Neural cell (in vitro differentiated cells): ENCODE results near the gene LPCAT1. TPM values are rescaled to one million over a fixed set of nuclear protein-coding genes. Genes with fewer than 3 reads are reported as not detected.

Experiments used
- H2AFZ ChIP-seq: fragments of 200-600, 300-800 bp; sonication (generic), shearing (Covaris generic); 2 replicates; pipeline ENCODE4 v1.6.0; 2014; ENCODE audit warnings: low read depth, mild to moderate bottlenecking, antibody characterized with exemption, low read length, moderate library complexity
- H3F3A ChIP-seq: fragments of 200-600 bp; shearing (Covaris generic); 2 replicates; pipeline ENCODE4 v1.6.1; 2016; ENCODE audit warnings: mild to moderate bottlenecking, moderate library complexity, mixed read lengths, antibody characterized with exemption, low read length; ENCODE audit not compliant: insufficient read depth, poor library complexity, severe bottlenecking
- H3K27ac ChIP-seq: fragments of 200-600, 300-800 bp; sonication (generic), shearing (Covaris generic); 2 replicates; pipeline ENCODE4 v1.5.1; 2014; ENCODE audit warnings: mild to moderate bottlenecking, low read length, moderate library complexity
- H3K27me3 ChIP-seq: fragments of 300-800, 200-600 bp; sonication (generic), shearing (Covaris generic); 2 replicates; pipeline ENCODE4 v1.6.0; 2014; ENCODE audit warnings: mild to moderate bottlenecking, low read depth, low read length, moderate library complexity; ENCODE audit not compliant: insufficient read depth
- H3K36me3 ChIP-seq: fragments of 300-800, 200-600 bp; sonication (generic), shearing (Covaris generic); 2 replicates; pipeline ENCODE4 v1.5.1; 2014; ENCODE audit warnings: mild to moderate bottlenecking, antibody characterized with exemption, low read length, moderate library complexity; ENCODE audit not compliant: insufficient read depth
- H3K4me2 ChIP-seq: fragments of 300-800, 200-600 bp; sonication (generic), shearing (Covaris generic); 2 replicates; pipeline ENCODE4 v1.6.0; 2014; ENCODE audit warnings: mild to moderate bottlenecking, low read length
- H3K4me3 ChIP-seq: fragments of 300-800, 200-600 bp; sonication (generic), shearing (Covaris generic); 2 replicates; pipeline ENCODE4 v1.5.1; 2014; ENCODE audit warnings: mild to moderate bottlenecking, low read length, moderate library complexity
- H3K79me2 ChIP-seq: fragments of 200-600 bp; shearing (Covaris generic); replicated peaks from 2 replicates; pipeline ENCODE4 v1.6.0; 2014; ENCODE audit warnings: mild to moderate bottlenecking, low read length, moderate library complexity; ENCODE audit not compliant: insufficient read depth
- H3K9ac ChIP-seq: fragments of 300-800, 200-600 bp; sonication (generic), shearing (Covaris generic); 2 replicates; pipeline ENCODE4 v1.6.1; 2016; ENCODE audit warnings: mild to moderate bottlenecking, low read length, mixed read lengths
- H3K9me2 ChIP-seq: fragments of 200-600 bp; shearing (Covaris generic); 2 replicates; pipeline ENCODE4 v1.6.1; 2016; ENCODE audit warnings: mild to moderate bottlenecking, low read length, mixed read lengths; ENCODE audit not compliant: insufficient read depth
- H3K9me3 ChIP-seq: fragments of 200-600, 300-800 bp; sonication (generic), shearing (Covaris generic); 2 replicates; pipeline ENCODE4 v1.6.1; 2016; ENCODE audit warnings: mild to moderate bottlenecking, mixed run types, low read length, moderate library complexity, mixed read lengths
- H4K20me1 ChIP-seq: fragments of 200-600 bp; shearing (Covaris generic); 2 replicates; pipeline ENCODE4 v1.6.1; 2016; ENCODE audit warnings: mild to moderate bottlenecking, mixed run types; ENCODE audit not compliant: insufficient read depth
- CTCF ChIP-seq: fragments of 450-650 bp; IDR thresholded peaks from 2 replicates; pipeline ENCODE4 v1.5.1; 2014; ENCODE audit warnings: antibody characterized with exemption, mild to moderate bottlenecking, moderate library complexity; ENCODE audit not compliant: poor library complexity, severe bottlenecking
- EP300 ChIP-seq: fragments of 450-650 bp; conservative IDR thresholded peaks from 2 replicates; pipeline ENCODE4 v1.6.1; 2014; ENCODE audit warnings: antibody characterized with exemption, mild to moderate bottlenecking, moderate library complexity; ENCODE audit not compliant: poor library complexity, severe bottlenecking
- EZH2 ChIP-seq: fragments of 200-600, 300-800 bp; shearing (Covaris generic), sonication (generic); IDR thresholded peaks from 2 replicates; pipeline ENCODE4 v1.6.1; 2014; ENCODE audit warnings: antibody characterized with exemption, low read length, borderline replicate concordance, mild to moderate bottlenecking; ENCODE audit not compliant: insufficient read depth, poor library complexity, severe bottlenecking
- MXI1 ChIP-seq: fragments of 450-650 bp; conservative IDR thresholded peaks from 2 replicates; pipeline ENCODE4 v1.6.1; 2014; ENCODE audit warnings: antibody characterized with exemption, mild to moderate bottlenecking; ENCODE audit not compliant: poor library complexity, severe bottlenecking
- POLR2AphosphoS5 ChIP-seq: IDR thresholded peaks from 2 replicates; pipeline ENCODE4 v1.6.1; 2012
- RAD21 ChIP-seq: fragments of 450-650 bp; conservative IDR thresholded peaks from 2 replicates; pipeline ENCODE4 v1.6.1; 2014; ENCODE audit warnings: antibody characterized with exemption, mild to moderate bottlenecking, moderate library complexity
- SMC3 ChIP-seq: fragments of 450-650 bp; conservative IDR thresholded peaks from 2 replicates; pipeline ENCODE4 v1.6.1; 2014; ENCODE audit warnings: antibody characterized with exemption, mild to moderate bottlenecking, moderate library complexity; ENCODE audit not compliant: poor library complexity
- TAF1 ChIP-seq: IDR thresholded peaks from 2 replicates; pipeline ENCODE4 v1.6.1; 2012; ENCODE audit warnings: low read depth
- polyA plus RNA-seq: library from polyadenylated mRNA; depleted of rRNA; stranded (reverse); fragments of >200 nt; gene quantifications from 2 replicates; pipeline ENCODE4 v1.2.3, GENCODE V29; 2014
- TF ChIP-seq, protein P1 (sequence below): IDR thresholded peaks from 2 replicates; pipeline ENCODE4 v1.6.1; 2012; ENCODE audit warnings: borderline replicate concordance

LPCAT1 gene
- polyA plus RNA-seq, 1 donor from 2014 or later = 61.8 TPM

DNA sequence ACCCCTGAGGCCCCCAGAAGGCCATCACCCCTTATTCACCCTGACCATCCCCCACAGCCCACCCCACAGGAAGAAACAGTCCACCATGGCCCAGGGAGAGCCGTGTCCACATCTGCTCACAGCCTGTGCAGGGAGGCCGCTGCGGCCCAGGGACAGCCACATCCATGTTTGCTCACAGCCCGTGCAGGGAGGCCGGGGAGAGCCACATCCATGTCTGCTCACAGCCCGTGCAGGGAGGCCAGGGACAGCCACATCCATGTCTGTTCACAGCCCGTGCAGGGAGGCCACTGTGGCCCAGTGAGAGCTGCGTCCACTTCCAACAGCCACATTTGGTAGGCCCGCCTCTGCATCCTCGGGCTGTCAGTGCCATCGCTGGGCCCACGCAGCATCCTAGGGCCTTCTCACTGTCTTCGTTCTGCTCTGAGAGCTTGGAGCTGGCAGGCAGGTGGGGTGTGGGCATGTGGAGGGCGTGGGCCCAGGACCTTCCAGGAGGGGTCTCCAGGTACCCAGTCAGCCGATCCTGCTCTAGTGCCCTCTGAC, 38.1 kb downstream of the LPCAT1 start:
- Histone ChIP-seq H3K9ac (no peak overlapping the region), H3K27ac (no peak overlapping the region), H2AFZ (no peak overlapping the region), H3K36me3 (no peaks in the 10 kb centered on the region), H3K9me3 (no peaks in the 10 kb centered on the region), H3F3A (no peaks in the 10 kb centered on the region), H3K4me3 (no peak overlapping the region), H3K4me2 (no peak overlapping the region), H4K20me1 (no peaks in the 10 kb centered on the region), H3K9me2 (no peaks in the 10 kb centered on the region), H3K79me2 (no peaks in the 10 kb centered on the region), H3K27me3 (no peaks in the 10 kb centered on the region)
- TF ChIP-seq TAF1 (no peak), EZH2 (no peak), CTCF (no peak), SMC3 (no peak), MXI1 (no peak), POLR2AphosphoS5 (no peak), RAD21 (no peak), EP300 (no peak)
- TF ChIP-seq, protein P1, sequence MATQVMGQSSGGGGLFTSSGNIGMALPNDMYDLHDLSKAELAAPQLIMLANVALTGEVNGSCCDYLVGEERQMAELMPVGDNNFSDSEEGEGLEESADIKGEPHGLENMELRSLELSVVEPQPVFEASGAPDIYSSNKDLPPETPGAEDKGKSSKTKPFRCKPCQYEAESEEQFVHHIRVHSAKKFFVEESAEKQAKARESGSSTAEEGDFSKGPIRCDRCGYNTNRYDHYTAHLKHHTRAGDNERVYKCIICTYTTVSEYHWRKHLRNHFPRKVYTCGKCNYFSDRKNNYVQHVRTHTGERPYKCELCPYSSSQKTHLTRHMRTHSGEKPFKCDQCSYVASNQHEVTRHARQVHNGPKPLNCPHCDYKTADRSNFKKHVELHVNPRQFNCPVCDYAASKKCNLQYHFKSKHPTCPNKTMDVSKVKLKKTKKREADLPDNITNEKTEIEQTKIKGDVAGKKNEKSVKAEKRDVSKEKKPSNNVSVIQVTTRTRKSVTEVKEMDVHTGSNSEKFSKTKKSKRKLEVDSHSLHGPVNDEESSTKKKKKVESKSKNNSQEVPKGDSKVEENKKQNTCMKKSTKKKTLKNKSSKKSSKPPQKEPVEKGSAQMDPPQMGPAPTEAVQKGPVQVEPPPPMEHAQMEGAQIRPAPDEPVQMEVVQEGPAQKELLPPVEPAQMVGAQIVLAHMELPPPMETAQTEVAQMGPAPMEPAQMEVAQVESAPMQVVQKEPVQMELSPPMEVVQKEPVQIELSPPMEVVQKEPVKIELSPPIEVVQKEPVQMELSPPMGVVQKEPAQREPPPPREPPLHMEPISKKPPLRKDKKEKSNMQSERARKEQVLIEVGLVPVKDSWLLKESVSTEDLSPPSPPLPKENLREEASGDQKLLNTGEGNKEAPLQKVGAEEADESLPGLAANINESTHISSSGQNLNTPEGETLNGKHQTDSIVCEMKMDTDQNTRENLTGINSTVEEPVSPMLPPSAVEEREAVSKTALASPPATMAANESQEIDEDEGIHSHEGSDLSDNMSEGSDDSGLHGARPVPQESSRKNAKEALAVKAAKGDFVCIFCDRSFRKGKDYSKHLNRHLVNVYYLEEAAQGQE = no peak

- H3K9ac ChIP-seq = no peak overlapping the region
- no peaks in the 10 kb centered on the region for H4K20me1 ChIP-seq
- no peak overlapping the region for H3K27ac ChIP-seq
- no peaks in the 10 kb centered on the region for H3K79me2 ChIP-seq
- TF ChIP-seq SMC3 (no peak), EP300 (no peak), TAF1 (no peak), EZH2 (no peak), POLR2AphosphoS5 (no peak), CTCF (no peak), MXI1 (no peak), RAD21 (no peak)
- TF ChIP-seq, protein P1 = no peak
- H3K36me3 ChIP-seq = no peaks in the 10 kb centered on the region
- H3K4me3 ChIP-seq = no peak overlapping the region
- H3K9me3 ChIP-seq = no peaks in the 10 kb centered on the region
- H2AFZ ChIP-seq = no peak overlapping the region
- H3F3A ChIP-seq = no peaks in the 10 kb centered on the region
- H3K9me2 ChIP-seq = no peaks in the 10 kb centered on the region
- no peak overlapping the region for H3K4me2 ChIP-seq
- H3K27me3 ChIP-seq = no peaks in the 10 kb centered on the region
These were observed 38.8 kb downstream of the LPCAT1 start for GRCh38 chr5:1484730-1485578.
